HEK293T (cell line): Measurements from ENCODE around the gene HOXD3.

ENCODE experiments used
- CTCF ChIA-PET: fragments of 350-600 bp; formaldehyde crosslinking; extraction: SDS; loops from one replicate; lab custom pipeline; 2021; ENCODE audit warnings: antibody characterized with exemption, inconsistent platforms; lab: Yijun Ruan, JAX
- POLR2A ChIA-PET: fragments of 350-600 bp; formaldehyde crosslinking; extraction: SDS; loops from one replicate; lab custom pipeline; 2020; ENCODE audit warnings: antibody characterized with exemption, inconsistent platforms; lab: Yijun Ruan, JAX
- DNase-seq: peaks from one replicate; pipeline ENCODE4 v3.0.0; 2012; ENCODE audit warnings: mixed read lengths; ENCODE audit errors: extremely low spot score
- ARNT ChIP-seq: fragments of 450-650 bp; IDR thresholded peaks from 2 replicates; pipeline ENCODE4 v1.6.1; 2017; ENCODE audit warnings: mild to moderate bottlenecking
- BHLHE40 ChIP-seq: fragments of 450-650 bp; IDR thresholded peaks from 2 replicates; pipeline ENCODE4 v1.6.1; 2016; ENCODE audit warnings: mild to moderate bottlenecking, moderate library complexity, borderline replicate concordance
- CTBP1 ChIP-seq: fragments of 450-650 bp; IDR thresholded peaks from 2 replicates; pipeline ENCODE4 v1.6.1; 2016; ENCODE audit warnings: borderline replicate concordance
- ELF4 ChIP-seq: fragments of 450-650 bp; IDR thresholded peaks from 2 replicates; pipeline ENCODE4 v1.6.1; 2017; ENCODE audit warnings: antibody characterized with exemption
- FOXA1 ChIP-seq: fragments of 450-650 bp; IDR thresholded peaks from 2 replicates; pipeline ENCODE4 v1.6.1; 2016; ENCODE audit warnings: mild to moderate bottlenecking
- FOXK2 ChIP-seq: fragments of 450-650 bp; IDR thresholded peaks from 2 replicates; pipeline ENCODE4 v1.6.1; 2016; ENCODE audit warnings: mild to moderate bottlenecking
- FOXM1 ChIP-seq: fragments of 450-650 bp; IDR thresholded peaks from 2 replicates; pipeline ENCODE4 v1.6.1; 2017; ENCODE audit warnings: mild to moderate bottlenecking, borderline replicate concordance
- HDGF ChIP-seq: fragments of 450-650 bp; IDR thresholded peaks from 2 replicates; pipeline ENCODE4 v1.6.1; 2017; ENCODE audit warnings: antibody characterized with exemption, borderline replicate concordance
- L3MBTL2 ChIP-seq: fragments of 450-650 bp; conservative IDR thresholded peaks from 2 replicates; pipeline ENCODE4 v1.6.1; 2016; ENCODE audit warnings: mild to moderate bottlenecking
- LEF1 ChIP-seq: fragments of 450-650 bp; IDR thresholded peaks from 2 replicates; pipeline ENCODE4 v1.6.1; 2017; ENCODE audit warnings: mild to moderate bottlenecking, borderline replicate concordance
- NFRKB ChIP-seq: fragments of 450-650 bp; IDR thresholded peaks from 2 replicates; pipeline ENCODE4 v1.6.1; 2016; ENCODE audit warnings: mild to moderate bottlenecking, moderate library complexity
- PKNOX1 ChIP-seq: fragments of 450-650 bp; IDR thresholded peaks from 2 replicates; pipeline ENCODE4 v1.6.1; 2016
- SP1 ChIP-seq: fragments of 450-650 bp; IDR thresholded peaks from 2 replicates; pipeline ENCODE4 v1.6.1; 2017
- SUZ12 ChIP-seq: fragments of 450-650 bp; IDR thresholded peaks from 2 replicates; pipeline ENCODE4 v1.6.1; 2016; ENCODE audit warnings: mild to moderate bottlenecking
- TARDBP ChIP-seq: fragments of 450-650 bp; IDR thresholded peaks from 2 replicates; pipeline ENCODE4 v1.6.1; 2016
- ZNF384 ChIP-seq: fragments of 450-650 bp; IDR thresholded peaks from 2 replicates; pipeline ENCODE4 v1.6.1; 2016

HOXD3 gene

DNA sequence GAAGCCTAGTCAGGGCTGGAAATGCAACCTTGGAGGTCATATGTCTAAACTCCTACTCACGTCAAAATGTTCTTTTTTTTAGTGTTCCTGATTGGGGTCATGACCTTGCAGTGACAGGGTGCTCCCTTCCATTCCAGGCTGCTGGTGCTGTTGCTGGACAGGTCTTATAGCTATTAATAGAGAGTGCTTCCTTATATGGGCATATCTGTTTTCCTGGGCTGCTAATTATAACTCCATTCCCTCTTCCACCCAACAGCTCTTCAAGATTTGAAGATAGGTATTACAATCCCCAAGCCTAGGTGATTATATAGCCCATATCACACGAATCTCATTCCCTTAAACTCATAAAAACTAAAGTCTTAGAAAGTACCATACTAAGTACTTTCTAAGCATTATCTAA is 12.6 kb downstream of the HOXD3 start:
- TF ChIP-seq FOXK2 = no peak
- POLR2A ChIA-PET = interaction anchor here (0.9 to 1.2 kb wide), 3 partner anchors 9 to 99 kb away, joined by 3 read pairs; partner anchors contain the start of gene MTX2
- no peak for DNase-seq
- CTCF ChIA-PET = no interaction called here

GRCh38 chr2:176170602-176171305 is 13.6 kb downstream of the HOXD3 start:
- ChIA-PET POLR2A (no interaction called here), CTCF (no interaction called here)
- no peak for TF ChIP-seq SP1
- DNase-seq = no peak

DNA sequence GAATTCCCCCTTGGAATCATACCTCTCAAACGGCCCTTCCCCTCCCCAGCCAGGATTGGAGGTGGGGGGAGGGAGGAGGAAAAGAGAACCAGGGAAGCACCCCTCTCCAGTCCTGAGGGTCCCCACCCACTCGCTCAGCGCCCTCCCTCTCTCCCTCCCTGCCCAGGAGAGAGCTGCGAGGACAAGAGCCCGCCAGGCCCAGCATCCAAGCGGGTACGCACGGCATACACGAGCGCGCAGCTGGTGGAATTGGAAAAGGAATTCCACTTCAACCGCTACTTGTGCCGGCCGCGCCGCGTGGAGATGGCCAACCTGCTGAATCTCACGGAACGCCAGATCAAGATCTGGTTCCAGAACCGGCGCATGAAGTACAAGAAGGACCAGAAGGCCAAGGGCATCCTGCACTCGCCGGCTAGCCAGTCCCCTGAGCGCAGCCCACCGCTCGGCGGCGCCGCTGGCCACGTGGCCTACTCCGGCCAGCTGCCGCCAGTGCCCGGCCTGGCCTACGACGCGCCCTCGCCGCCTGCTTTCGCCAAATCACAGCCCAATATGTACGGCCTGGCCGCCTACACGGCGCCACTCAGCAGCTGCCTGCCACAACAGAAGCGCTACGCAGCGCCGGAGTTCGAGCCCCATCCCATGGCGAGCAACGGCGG is 14.4 kb downstream of the HOXD3 start:
- CTCF ChIA-PET = no interaction called here
- POLR2A ChIA-PET = no interaction called here

GRCh38 chr2:176172007-176172894 is 15.1 kb downstream of the HOXD3 start:
- ChIA-PET POLR2A (no interaction called here), CTCF (interaction anchor here (0.6 to 1.6 kb wide), 2 partner anchors 11 to 145 kb away, joined by 3 to 4 read pairs; no protein-coding TSS in a partner anchor)
- TF ChIP-seq BHLHE40 (no peak), L3MBTL2 (no peak), SP1 (no peak), ZNF384 (no peak), LEF1 (no peak), FOXA1 (no peak), ARNT (no peak), CTBP1 (no peak), HDGF (no peak), TARDBP (no peak)
- DNase-seq = no peak

More for the DNA sequence above, 14.4 kb downstream of the HOXD3 start:
- TF ChIP-seq ELF4 = no peak
- TF ChIP-seq PKNOX1 = no peak
- TF ChIP-seq CTBP1 = no peak
- no peak for TF ChIP-seq SUZ12
- no peak for TF ChIP-seq BHLHE40
- no peak for TF ChIP-seq NFRKB
- TF ChIP-seq HDGF = no peak
- TF ChIP-seq FOXM1 = no peak
- no peak for TF ChIP-seq TARDBP
- TF ChIP-seq ZNF384 = no peak
- TF ChIP-seq LEF1 = no peak
- TF ChIP-seq FOXK2 = no peak
- no peak for TF ChIP-seq FOXA1
- no peak for TF ChIP-seq SP1
- no peak for TF ChIP-seq ARNT
- no peak for TF ChIP-seq L3MBTL2
- no peak for DNase-seq

DNA sequence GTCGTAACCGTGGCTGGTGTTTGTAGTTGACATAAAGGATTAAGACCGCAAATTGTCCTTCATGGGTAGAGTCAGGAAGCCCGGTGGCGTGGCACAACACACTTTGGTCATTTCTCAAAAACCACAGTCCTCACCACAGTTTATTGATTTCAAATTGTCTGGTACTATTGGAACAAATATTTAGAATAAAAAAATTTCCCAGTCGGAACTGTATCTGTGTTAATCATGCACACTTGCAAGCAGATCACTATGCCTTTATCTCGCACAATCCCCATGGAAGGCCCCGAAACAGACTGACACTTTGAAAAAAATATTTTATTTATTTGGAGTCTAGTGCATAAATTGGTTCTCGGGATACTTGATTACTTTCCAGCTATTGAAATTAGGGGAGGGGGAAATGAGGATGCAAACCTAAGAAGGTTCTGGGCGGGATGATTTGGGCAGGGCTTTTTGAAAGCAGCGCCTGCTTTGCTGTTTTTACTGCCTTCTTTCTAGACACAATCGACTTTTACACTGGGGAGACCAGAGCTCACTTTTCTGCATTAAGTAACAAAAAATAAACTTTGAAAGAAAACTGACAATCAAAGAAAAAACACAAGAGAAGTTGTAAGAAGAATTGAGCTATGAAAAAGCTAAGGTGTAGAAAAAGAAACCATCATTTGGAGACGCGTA is 15.9 kb downstream of the HOXD3 start:
- ChIA-PET POLR2A (interaction anchor here (1.4 kb wide), 1 partner anchor 14 kb away, joined by 6 read pairs; no protein-coding TSS in a partner anchor), CTCF (interaction anchor here (0.6 to 1.6 kb wide), 2 partner anchors 11 to 145 kb away, joined by 3 to 4 read pairs; no protein-coding TSS in a partner anchor)
- DNase-seq = no peak
- TF ChIP-seq LEF1 = no peak
- TF ChIP-seq FOXM1 = no peak
- TF ChIP-seq BHLHE40 = no peak
- TF ChIP-seq NFRKB = no peak
- no peak for TF ChIP-seq TARDBP
- no peak for TF ChIP-seq ELF4
- no peak for TF ChIP-seq FOXA1
- no peak for TF ChIP-seq PKNOX1
- no peak for TF ChIP-seq ZNF384
- no peak for TF ChIP-seq HDGF

DNA sequence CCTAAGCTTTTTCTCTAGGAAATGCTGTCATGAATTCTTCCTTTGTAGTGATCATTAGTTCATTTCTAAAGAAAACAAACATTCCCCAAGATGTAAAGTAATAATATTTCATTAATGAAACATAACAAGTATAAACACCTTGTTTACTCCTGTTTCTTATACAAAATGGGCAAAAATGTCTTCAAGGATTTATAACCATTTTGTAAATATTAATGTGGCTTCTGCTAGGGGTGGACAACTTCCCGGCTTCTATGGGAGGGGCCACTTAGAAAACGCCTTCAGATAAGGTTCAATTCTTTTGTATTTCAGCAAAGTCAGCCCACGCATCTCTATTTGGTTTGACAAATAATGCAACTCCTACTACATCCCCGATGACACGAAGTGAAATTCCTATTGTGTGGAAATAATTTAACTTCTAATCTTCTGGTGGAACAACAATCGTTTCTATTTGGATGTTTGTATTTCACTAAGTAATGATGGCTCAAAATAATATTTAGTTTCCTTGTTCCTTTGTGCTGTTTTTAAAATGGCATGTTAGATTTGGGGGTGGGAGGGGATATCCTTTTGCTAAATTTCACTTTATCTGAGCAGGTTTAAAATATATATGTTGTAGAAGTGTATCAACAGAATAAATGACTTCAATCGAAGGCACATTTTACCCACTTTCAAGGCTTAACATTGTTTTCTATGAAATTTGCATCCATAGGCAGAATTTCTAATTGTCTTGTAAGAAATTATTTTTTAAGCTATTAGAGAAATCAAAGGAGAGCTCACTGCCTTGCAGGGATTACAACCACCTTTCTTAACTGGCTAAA is 16.7 kb downstream of the HOXD3 start:
- no peak for TF ChIP-seq FOXK2
- TF ChIP-seq ARNT = no peak
- TF ChIP-seq TARDBP = no peak
- no peak for TF ChIP-seq SUZ12
- TF ChIP-seq BHLHE40 = no peak
- TF ChIP-seq FOXA1 = no peak
- TF ChIP-seq L3MBTL2 = no peak
- TF ChIP-seq CTBP1 = no peak
- TF ChIP-seq ZNF384 = no peak
- no peak for TF ChIP-seq HDGF
- no peak for TF ChIP-seq NFRKB
- no peak for TF ChIP-seq FOXM1
- TF ChIP-seq SP1 = no peak
- no peak for TF ChIP-seq ELF4
- TF ChIP-seq PKNOX1 = no peak
- TF ChIP-seq LEF1 = no peak
- POLR2A ChIA-PET = interaction anchor here (0.7 to 1.8 kb wide), 6 partner anchors 8 to 30 kb away, joined by 3 to 11 read pairs (median 5); no protein-coding TSS in a partner anchor
- no peak for DNase-seq
- CTCF ChIA-PET = interaction anchor here (1.6 to 2.3 kb wide), 3 partner anchors 12 to 33 kb away, joined by 3 to 9 read pairs (median 3); no protein-coding TSS in a partner anchor
